ENCODE data around the gene DOK7. TPM values are rescaled to one million over a fixed set of nuclear protein-coding genes. Genes with fewer than 3 reads are reported as not detected.
"Not testable (repeated sequence)": the region's sequence is repeated elsewhere in the genome, so short reads cannot be mapped to it uniquely, and the experiment has no call there.

Gene DOK7
- total RNA-seq, 2 donors from 2014 or later: 8.8 to 36.7 TPM

DNA sequence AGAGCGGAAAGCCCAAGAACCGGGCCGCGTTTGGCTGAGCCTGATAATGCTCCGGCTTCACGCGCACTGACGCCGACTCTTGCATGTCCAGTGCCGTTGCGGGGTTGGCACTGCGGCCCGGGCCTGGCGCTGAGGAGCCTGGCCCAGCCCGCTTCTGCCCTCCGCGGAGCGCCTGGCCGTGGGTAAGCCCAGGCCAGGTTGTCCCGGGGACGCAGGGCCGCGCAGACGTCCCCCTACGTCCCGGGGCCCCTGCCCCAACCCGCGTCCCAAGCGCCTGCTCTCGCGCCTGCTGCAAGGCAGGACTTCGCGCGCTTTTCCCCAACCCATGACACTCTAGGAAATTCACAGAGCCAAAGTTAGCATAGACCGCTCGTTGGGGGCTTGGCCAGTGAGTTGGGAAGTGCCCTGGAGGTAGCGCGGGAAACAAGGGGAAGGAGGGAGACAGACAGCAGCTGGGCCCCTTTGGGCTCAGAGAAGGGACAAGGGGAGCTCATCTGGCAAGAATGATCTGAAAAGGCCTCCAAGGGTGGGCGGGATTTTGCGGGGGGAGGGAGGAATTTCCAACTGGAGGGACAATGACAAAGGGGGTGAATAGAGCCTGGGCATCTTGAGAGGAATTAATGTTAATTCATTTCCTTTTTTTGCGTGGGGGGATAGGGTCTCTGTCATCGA, 69.8 kb downstream of the DOK7 start:
- DNase-seq (ENCODE audit: low spot score): no peak
- peak; percentile 17 for ATAC-seq (ENCODE audit: insufficient number of reproducible peaks, low FRiP score, low read depth)
- H3K27ac ChIP-seq: peak overlapping the region in 1 of 2 donors; percentile 48

DNA sequence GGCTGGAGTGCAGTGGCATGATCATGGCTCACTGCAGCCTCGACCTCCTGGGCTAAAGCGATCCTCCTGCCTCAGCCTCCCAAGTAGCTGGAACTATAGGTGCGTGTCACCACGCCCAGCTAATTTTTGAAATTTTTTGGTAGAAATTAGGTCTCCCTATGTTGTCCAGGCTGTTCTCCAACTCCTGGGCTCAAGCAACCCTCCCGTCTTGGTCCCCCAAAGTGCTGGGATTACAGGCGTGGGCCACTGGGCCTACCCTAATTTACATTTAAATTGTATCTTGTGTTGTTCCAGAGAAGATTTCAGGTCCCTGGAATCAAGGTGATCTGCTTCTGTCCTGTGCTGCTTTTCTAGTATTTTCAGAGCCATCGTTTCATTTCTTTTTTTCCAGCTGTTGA, 70.3 kb downstream of the DOK7 start:
- H3K4me3 ChIP-seq: no peak overlapping the region
- no peak for ATAC-seq (ENCODE audit: insufficient number of reproducible peaks, low FRiP score, low read depth)

More for the DNA sequence above, 69.8 kb downstream of the DOK7 start:
- H3K27me3 ChIP-seq (replicated peaks; ENCODE audit: insufficient read depth): no peaks in the 10 kb centered on the region
- peak overlapping the region; percentile 86 for H3K4me3 ChIP-seq
- no peaks in the 10 kb centered on the region for H3K9me3 ChIP-seq
- H3K4me1 ChIP-seq (ENCODE audit: control insufficient read depth in 1 of 2, low read depth in 2 of 2): peaks cover 14 to 32% of the 10 kb centered on the region in 2 donors
- TF ChIP-seq, protein P1, sequence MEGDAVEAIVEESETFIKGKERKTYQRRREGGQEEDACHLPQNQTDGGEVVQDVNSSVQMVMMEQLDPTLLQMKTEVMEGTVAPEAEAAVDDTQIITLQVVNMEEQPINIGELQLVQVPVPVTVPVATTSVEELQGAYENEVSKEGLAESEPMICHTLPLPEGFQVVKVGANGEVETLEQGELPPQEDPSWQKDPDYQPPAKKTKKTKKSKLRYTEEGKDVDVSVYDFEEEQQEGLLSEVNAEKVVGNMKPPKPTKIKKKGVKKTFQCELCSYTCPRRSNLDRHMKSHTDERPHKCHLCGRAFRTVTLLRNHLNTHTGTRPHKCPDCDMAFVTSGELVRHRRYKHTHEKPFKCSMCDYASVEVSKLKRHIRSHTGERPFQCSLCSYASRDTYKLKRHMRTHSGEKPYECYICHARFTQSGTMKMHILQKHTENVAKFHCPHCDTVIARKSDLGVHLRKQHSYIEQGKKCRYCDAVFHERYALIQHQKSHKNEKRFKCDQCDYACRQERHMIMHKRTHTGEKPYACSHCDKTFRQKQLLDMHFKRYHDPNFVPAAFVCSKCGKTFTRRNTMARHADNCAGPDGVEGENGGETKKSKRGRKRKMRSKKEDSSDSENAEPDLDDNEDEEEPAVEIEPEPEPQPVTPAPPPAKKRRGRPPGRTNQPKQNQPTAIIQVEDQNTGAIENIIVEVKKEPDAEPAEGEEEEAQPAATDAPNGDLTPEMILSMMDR (IDR thresholded peaks at IDR 0.05): no peak
- H3K36me3 ChIP-seq: no peaks in the 10 kb centered on the region

DNA sequence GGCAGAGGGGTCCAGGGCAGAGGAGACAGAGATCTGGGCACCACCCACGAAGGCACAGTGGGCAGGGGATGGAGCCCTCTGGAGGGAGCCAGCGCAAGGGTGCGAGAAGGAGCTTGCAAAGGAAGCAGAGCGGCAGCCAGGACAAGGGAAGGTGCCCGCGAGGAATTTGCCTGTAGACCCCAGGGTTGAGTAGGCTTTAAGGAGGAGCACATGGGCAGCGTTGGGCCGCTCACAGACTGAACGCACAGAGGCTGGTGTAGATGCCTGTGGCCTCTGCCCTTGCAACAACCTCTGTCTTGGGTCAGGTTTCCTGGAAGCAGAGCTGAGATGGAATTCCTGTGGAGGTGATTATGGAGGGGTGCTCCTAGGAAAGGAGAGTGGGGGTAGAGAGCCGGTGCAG, 72.7 kb downstream of the DOK7 start:
- not testable (repeated sequence) for H3K36me3 ChIP-seq; ATAC-seq (ENCODE audit: insufficient number of reproducible peaks, low FRiP score, low read depth); H3K27ac ChIP-seq; H3K27me3 ChIP-seq (replicated peaks; ENCODE audit: insufficient read depth); H3K4me3 ChIP-seq; DNase-seq (ENCODE audit: low spot score); H3K9me3 ChIP-seq
- H3K4me1 ChIP-seq (ENCODE audit: control insufficient read depth in 1 of 2, low read depth in 2 of 2): peaks cover 12 to 13% of the 10 kb centered on the region in 2 donors

More for the DNA sequence above, 70.3 kb downstream of the DOK7 start:
- Histone ChIP-seq H3K27ac (no peak overlapping the region), H3K27me3 (replicated peaks; ENCODE audit: insufficient read depth) (no peaks in the 10 kb centered on the region), H3K36me3 (no peaks in the 10 kb centered on the region), H3K9me3 (no peaks in the 10 kb centered on the region), H3K4me1 (ENCODE audit: control insufficient read depth in 1 of 2, low read depth in 2 of 2) (peaks cover 14 to 32% of the 10 kb centered on the region in 2 donors)
- DNase-seq (ENCODE audit: low spot score): no peak
- TF ChIP-seq, protein P1 (IDR thresholded peaks at IDR 0.05): no peak

DNA sequence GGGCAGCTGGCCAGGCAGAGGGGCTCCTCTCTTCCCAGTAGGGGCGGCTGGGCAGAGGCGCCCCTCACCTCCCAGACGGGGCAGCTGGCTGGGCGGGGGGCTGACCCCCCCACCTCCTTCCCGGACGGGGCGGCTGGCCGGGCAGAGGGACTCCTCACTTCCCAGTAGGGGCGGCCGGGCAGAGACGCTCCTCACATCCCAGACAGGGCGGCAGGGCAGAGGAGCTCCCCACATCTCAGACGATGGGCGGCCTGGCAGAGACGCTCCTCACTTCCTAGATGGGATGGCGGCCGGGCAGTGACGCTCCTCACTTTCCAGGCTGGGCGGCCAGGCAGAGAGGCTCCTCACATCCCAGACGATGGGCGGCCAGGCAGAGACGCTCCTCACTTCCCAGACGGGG, 75.8 kb downstream of the DOK7 start:
- not testable (repeated sequence) for ATAC-seq (ENCODE audit: insufficient number of reproducible peaks, low FRiP score, low read depth); H3K27me3 ChIP-seq (replicated peaks; ENCODE audit: insufficient read depth); H3K27ac ChIP-seq; H3K4me1 ChIP-seq (ENCODE audit: control insufficient read depth in 1 of 2, low read depth in 2 of 2); DNase-seq (ENCODE audit: low spot score); H3K9me3 ChIP-seq; H3K4me3 ChIP-seq; H3K36me3 ChIP-seq

DNA sequence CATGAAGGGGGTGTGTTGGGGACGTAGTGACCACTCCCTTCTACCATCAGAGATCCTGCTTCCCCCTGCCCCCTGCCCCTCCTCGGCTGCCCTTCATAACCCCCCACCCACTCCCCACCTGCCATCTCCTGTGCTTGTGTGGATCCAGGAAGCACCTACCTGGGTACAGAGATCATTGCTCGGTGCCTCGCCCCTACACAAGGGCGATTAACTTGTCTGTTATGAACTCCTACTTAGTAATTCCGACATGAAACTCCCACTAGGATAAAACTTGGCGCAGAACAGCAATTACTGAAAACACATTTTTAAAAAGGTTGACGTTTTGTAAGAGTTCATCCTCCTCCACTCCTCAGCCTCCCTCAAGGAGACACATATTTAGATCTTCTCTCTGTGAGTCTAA, 80.3 kb downstream of the DOK7 start:
- not testable (repeated sequence) for H3K27me3 ChIP-seq (replicated peaks; ENCODE audit: insufficient read depth); H3K36me3 ChIP-seq; H3K4me1 ChIP-seq (ENCODE audit: control insufficient read depth in 1 of 2, low read depth in 2 of 2); H3K9me3 ChIP-seq; H3K4me3 ChIP-seq; DNase-seq (ENCODE audit: low spot score); H3K27ac ChIP-seq; ATAC-seq (ENCODE audit: insufficient number of reproducible peaks, low FRiP score, low read depth)

Other genes with a start within 250 kb of the DOK7 start
- 1 to 10 TPM; 1.4 to 2.8 TPM for gene MSANTD1, start 214.1 kb upstream of the DOK7 start, total RNA-seq
- 10 to 100 TPM; 13.5 to 43.6 TPM for gene RGS12, start 170.3 kb upstream of the DOK7 start, total RNA-seq
- gene HGFAC, start 21.3 kb upstream of the DOK7 start, total RNA-seq: under 1 TPM in 1 of 2 donors, not detected in 1; 0.95 TPM
- 100 to 1,000 TPM; 155 to 263 TPM for gene LRPAP1, start 69.1 kb downstream of the DOK7 start, total RNA-seq